Uterus (tissue), 2 donors: Measurements from ENCODE around the gene GRK6.
"Not testable (repeated sequence)": the region's sequence is repeated elsewhere in the genome, so short reads cannot be mapped to it uniquely, and the experiment has no call there.

Experiments
- CTCF ChIP-seq, 4 experiments: fragments of 200-600 bp in 2 of 4; fragments of 450-650 bp in 2 of 4; sonication (generic) in 2 of 4; IDR thresholded peaks; one replicate each; pipeline ENCODE4 v1.5.1; 2016 to 2019; ENCODE audit warnings: antibody characterized with exemption in 4 of 4, mild to moderate bottlenecking in 2 of 4, moderate library complexity in 1 of 4
- POLR2A ChIP-seq, 2 donors: fragments of 450-650 bp; IDR thresholded peaks; one replicate each; pipeline ENCODE4 v1.6.1; 2016; ENCODE audit warnings: antibody characterized with exemption in 2 of 2, mild to moderate bottlenecking in 1 of 2, moderate library complexity in 1 of 2

GRCh38 chr5:177420472-177420871 lies 6.0 kb upstream of the GRK6 start:
- not testable (repeated sequence) for TF ChIP-seq POLR2A, CTCF (IDR thresholded peaks at IDR 0.05)
